Measurements from ENCODE around the gene ARHGAP1.
"Not testable (repeated sequence)": the region's sequence is repeated elsewhere in the genome, so short reads cannot be mapped to it uniquely, and the experiment has no call there.

Gene ARHGAP1

GRCh38 chr11:46711303-46711702 lies 10.9 kb upstream of the ARHGAP1 start:
- no peak for TF ChIP-seq Cebpa-rat (IDR thresholded peaks at IDR 0.05)
- H3K4me1 ChIP-seq = no peaks in the 10 kb centered on the region
- H3K27ac ChIP-seq = no peak overlapping the region
- no peak overlapping the region for H3K9ac ChIP-seq
- H3K4me3 ChIP-seq = no peak overlapping the region
- no peaks in the 10 kb centered on the region for H3K27me3 ChIP-seq
- peaks cover 9% of the 10 kb centered on the region for H4K20me1 ChIP-seq
- H3K9me3 ChIP-seq = no peaks in the 10 kb centered on the region
- peaks cover 31% of the 10 kb centered on the region for H3K36me3 ChIP-seq
- no peak overlapping the region for H3K4me2 ChIP-seq

GRCh38 chr11:46710821-46711269 lies 10.4 kb upstream of the ARHGAP1 start:
- Histone ChIP-seq H3K27ac (no peak overlapping the region), H3K9ac (no peak overlapping the region)
- no peak for TF ChIP-seq Cebpa-rat (IDR thresholded peaks at IDR 0.05)

GRCh38 chr11:46709351-46709750 lies 8.9 kb upstream of the ARHGAP1 start:
- H3K4me2 ChIP-seq, H3K27me3 ChIP-seq: not testable (repeated sequence)
- H3K36me3 ChIP-seq = peaks cover 51% of the 10 kb centered on the region

More at GRCh38 chr11:46710821-46711269, 10.4 kb upstream of the ARHGAP1 start:
- no peak overlapping the region for H3K4me2 ChIP-seq
- no peak overlapping the region for H3K4me3 ChIP-seq
- peaks cover 13% of the 10 kb centered on the region for H4K20me1 ChIP-seq
- H3K9me3 ChIP-seq = no peaks in the 10 kb centered on the region
- peaks cover 36% of the 10 kb centered on the region for H3K36me3 ChIP-seq
- no peaks in the 10 kb centered on the region for H3K4me1 ChIP-seq
- H3K27me3 ChIP-seq = no peaks in the 10 kb centered on the region

GRCh38 chr11:46706886-46707285 lies 6.5 kb upstream of the ARHGAP1 start:
- peaks cover 37% of the 10 kb centered on the region for H4K20me1 ChIP-seq
- no peak overlapping the region for H3K27ac ChIP-seq
- peaks cover 75% of the 10 kb centered on the region for H3K36me3 ChIP-seq
- H3K9me3 ChIP-seq = no peaks in the 10 kb centered on the region
- no peak for TF ChIP-seq Cebpa-rat (IDR thresholded peaks at IDR 0.05)
- peaks cover 13% of the 10 kb centered on the region for H3K4me1 ChIP-seq
- no peaks in the 10 kb centered on the region for H3K27me3 ChIP-seq
- H3K4me2 ChIP-seq = no peak overlapping the region
- no peak overlapping the region for H3K4me3 ChIP-seq
- H3K9ac ChIP-seq = no peak overlapping the region

More at GRCh38 chr11:46709351-46709750, 8.9 kb upstream of the ARHGAP1 start:
- not testable (repeated sequence) for H3K4me1 ChIP-seq, H3K9me3 ChIP-seq, H3K9ac ChIP-seq, H3K27ac ChIP-seq, H3K4me3 ChIP-seq
- peaks cover 28% of the 10 kb centered on the region for H4K20me1 ChIP-seq

- H3K36me3 ChIP-seq = peaks cover 71% of the 10 kb centered on the region
- H4K20me1 ChIP-seq = peaks cover 37% of the 10 kb centered on the region
- H3K9ac ChIP-seq = no peak overlapping the region
- no peaks in the 10 kb centered on the region for H3K9me3 ChIP-seq
- H3K27ac ChIP-seq = no peak overlapping the region
- no peaks in the 10 kb centered on the region for H3K27me3 ChIP-seq
- H3K4me1 ChIP-seq = peaks cover 19% of the 10 kb centered on the region
- H3K4me2 ChIP-seq = no peak overlapping the region
- no peak for TF ChIP-seq Cebpa-rat (IDR thresholded peaks at IDR 0.05)
- H3K4me3 ChIP-seq = no peak overlapping the region
Measured at GRCh38 chr11:46705070-46705688, 4.8 kb upstream of the ARHGAP1 start.

- Histone ChIP-seq H3K4me2 (peak overlapping the region; percentile 99), H3K9me3 (no peaks in the 10 kb centered on the region), H3K4me1 (peaks cover 48% of the 10 kb centered on the region), H3K4me3 (peak overlapping the region; percentile 97), H4K20me1 (peaks cover 38% of the 10 kb centered on the region), H3K9ac (peak overlapping the region; percentile 97), H3K27ac (peak overlapping the region; percentile 99), H3K27me3 (no peaks in the 10 kb centered on the region), H3K36me3 (peaks cover 54% of the 10 kb centered on the region)
- TF ChIP-seq Cebpa-rat (IDR thresholded peaks at IDR 0.05) = no peak
Measured at GRCh38 chr11:46701078-46701654, 747 bp upstream of the ARHGAP1 start.

GRCh38 chr11:46698597-46698996 lies 1.8 kb downstream of the ARHGAP1 start:
- Histone ChIP-seq H3K4me3 (no peak overlapping the region), H3K9ac (no peak overlapping the region)
- TF ChIP-seq Cebpa-rat (IDR thresholded peaks at IDR 0.05) = no peak

GRCh38 chr11:46697723-46698122 lies 2.7 kb downstream of the ARHGAP1 start:
- Histone ChIP-seq H3K9ac (0 out of 2 replicates have a peak overlapping the region, but pooled peaks have one; percentile 29), H3K9me3 (no peaks in the 10 kb centered on the region), H3K4me3 (no peak overlapping the region), H3K27me3 (no peaks in the 10 kb centered on the region), H3K4me2 (no peak overlapping the region), H3K27ac (no peak overlapping the region), H3K36me3 (peaks cover 52% of the 10 kb centered on the region), H3K4me1 (peaks cover 43% of the 10 kb centered on the region), H4K20me1 (peaks cover 15% of the 10 kb centered on the region; the same call in 1 of the 2 replicates)
- no peak for TF ChIP-seq Cebpa-rat (IDR thresholded peaks at IDR 0.05)

More at GRCh38 chr11:46698597-46698996, 1.8 kb downstream of the ARHGAP1 start:
- H3K36me3 ChIP-seq = peaks cover 54% of the 10 kb centered on the region
- peaks cover 18% of the 10 kb centered on the region; the same call in 1 of the 2 replicates for H4K20me1 ChIP-seq
- H3K27me3 ChIP-seq = no peaks in the 10 kb centered on the region
- no peak overlapping the region for H3K27ac ChIP-seq
- H3K4me2 ChIP-seq = peak overlapping the region; percentile 63
- H3K9me3 ChIP-seq = no peaks in the 10 kb centered on the region
- H3K4me1 ChIP-seq = peaks cover 48% of the 10 kb centered on the region

GRCh38 chr11:46697303-46697702 lies 3.1 kb downstream of the ARHGAP1 start:
- H3K36me3 ChIP-seq = peaks cover 51% of the 10 kb centered on the region
- no peak for TF ChIP-seq Cebpa-rat (IDR thresholded peaks at IDR 0.05)
- H4K20me1 ChIP-seq = peaks cover 11% of the 10 kb centered on the region; the same call in 1 of the 2 replicates
- H3K4me2 ChIP-seq = no peak overlapping the region
- no peaks in the 10 kb centered on the region for H3K27me3 ChIP-seq
- no peak overlapping the region for H3K27ac ChIP-seq
- 0 out of 2 replicates have a peak overlapping the region, but pooled peaks have one; percentile 29 for H3K9ac ChIP-seq
- no peaks in the 10 kb centered on the region for H3K9me3 ChIP-seq
- H3K4me3 ChIP-seq = no peak overlapping the region
- H3K4me1 ChIP-seq = peaks cover 38% of the 10 kb centered on the region

- H3K36me3 ChIP-seq = peaks cover 59% of the 10 kb centered on the region
- H3K27ac ChIP-seq = no peak overlapping the region
- H3K27me3 ChIP-seq = no peaks in the 10 kb centered on the region
- no peaks in the 10 kb centered on the region for H3K9me3 ChIP-seq
- H3K4me3 ChIP-seq = no peak overlapping the region
- H4K20me1 ChIP-seq = peaks cover 11% of the 10 kb centered on the region; the same call in 1 of the 2 replicates
- no peak overlapping the region for H3K4me2 ChIP-seq
- no peak for TF ChIP-seq Cebpa-rat (IDR thresholded peaks at IDR 0.05)
- peaks cover 28% of the 10 kb centered on the region for H3K4me1 ChIP-seq
- H3K9ac ChIP-seq = peak overlapping the region; percentile 27; the same call in 1 of the 2 replicates
Measured at GRCh38 chr11:46696212-46696558, 4.2 kb downstream of the ARHGAP1 start.

Data from BLaER1 (cell line).